ENCODE results near the gene TRANK1.

DNA sequence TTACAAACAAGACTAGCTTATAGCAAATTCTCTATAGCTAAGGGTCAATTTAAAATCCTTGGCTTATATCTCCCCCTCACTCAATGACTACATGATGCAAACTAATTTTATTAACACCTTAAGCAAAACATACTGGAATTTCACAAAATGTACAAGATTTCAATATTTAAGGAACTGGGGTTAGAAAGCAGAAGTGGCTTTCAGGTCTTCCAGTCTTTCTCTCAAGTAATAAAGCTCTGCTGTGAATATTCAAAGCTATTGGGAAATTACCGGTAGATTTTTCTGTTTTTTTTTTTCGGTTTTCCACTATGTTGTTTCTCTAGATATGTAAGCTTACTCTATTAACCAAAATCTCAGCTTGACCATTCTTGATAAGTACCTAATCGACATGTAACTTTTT is 44.2 kb upstream of the TRANK1 start:
- TF ChIP-seq, protein P1, sequence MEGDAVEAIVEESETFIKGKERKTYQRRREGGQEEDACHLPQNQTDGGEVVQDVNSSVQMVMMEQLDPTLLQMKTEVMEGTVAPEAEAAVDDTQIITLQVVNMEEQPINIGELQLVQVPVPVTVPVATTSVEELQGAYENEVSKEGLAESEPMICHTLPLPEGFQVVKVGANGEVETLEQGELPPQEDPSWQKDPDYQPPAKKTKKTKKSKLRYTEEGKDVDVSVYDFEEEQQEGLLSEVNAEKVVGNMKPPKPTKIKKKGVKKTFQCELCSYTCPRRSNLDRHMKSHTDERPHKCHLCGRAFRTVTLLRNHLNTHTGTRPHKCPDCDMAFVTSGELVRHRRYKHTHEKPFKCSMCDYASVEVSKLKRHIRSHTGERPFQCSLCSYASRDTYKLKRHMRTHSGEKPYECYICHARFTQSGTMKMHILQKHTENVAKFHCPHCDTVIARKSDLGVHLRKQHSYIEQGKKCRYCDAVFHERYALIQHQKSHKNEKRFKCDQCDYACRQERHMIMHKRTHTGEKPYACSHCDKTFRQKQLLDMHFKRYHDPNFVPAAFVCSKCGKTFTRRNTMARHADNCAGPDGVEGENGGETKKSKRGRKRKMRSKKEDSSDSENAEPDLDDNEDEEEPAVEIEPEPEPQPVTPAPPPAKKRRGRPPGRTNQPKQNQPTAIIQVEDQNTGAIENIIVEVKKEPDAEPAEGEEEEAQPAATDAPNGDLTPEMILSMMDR (IDR thresholded peaks at IDR 0.05) = no peak
- no peak for TF ChIP-seq POLR2A (IDR thresholded peaks at IDR 0.05)

Data from gastroesophageal sphincter (tissue), 3 donors.